B cell (primary cell): Measurements from ENCODE around the gene DNAJC8.

Source experiments
- EZH2 ChIP-seq: IDR thresholded peaks from 2 replicates; pipeline ENCODE4 v1.6.1; 2012; ENCODE audit warnings: borderline replicate concordance, low read depth, mild to moderate bottlenecking, moderate library complexity, low read length; ENCODE audit not compliant: insufficient read depth, poor library complexity, severe bottlenecking
- TF ChIP-seq, protein P1 (sequence below): fragments of 200-600 bp; IDR thresholded peaks from one replicate; pipeline ENCODE4 v1.8.0; 2022; ENCODE audit warnings: antibody characterized with exemption, mild to moderate bottlenecking

DNA sequence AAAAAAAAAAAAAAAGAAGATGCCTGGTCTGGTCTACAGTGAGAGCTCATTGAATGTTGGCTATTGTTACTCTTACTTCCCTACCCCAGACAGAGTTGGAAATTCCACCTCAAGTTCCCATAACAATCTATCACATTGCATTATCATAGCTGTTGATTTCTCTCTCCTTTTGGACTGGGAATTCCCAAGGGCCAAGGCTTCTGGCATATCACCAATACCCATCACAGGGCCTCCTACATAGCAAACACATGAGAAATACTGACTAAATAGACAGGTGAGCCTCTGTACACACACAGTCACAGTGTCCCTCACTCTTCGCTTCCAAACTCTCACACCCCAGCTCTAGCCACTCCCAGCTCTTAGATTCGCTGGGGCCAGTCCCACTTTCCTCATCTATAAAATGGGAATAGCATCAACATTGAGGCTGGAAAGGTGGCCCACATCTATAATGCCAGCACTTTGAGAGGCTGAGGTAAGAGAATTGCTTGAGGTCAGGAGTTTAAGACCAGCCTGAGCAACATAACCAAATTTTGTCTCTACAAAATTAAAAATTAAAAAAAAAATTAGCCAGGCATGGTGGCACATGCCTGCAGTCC, 62.7 kb downstream of the DNAJC8 start:
- TF ChIP-seq, protein P1, sequence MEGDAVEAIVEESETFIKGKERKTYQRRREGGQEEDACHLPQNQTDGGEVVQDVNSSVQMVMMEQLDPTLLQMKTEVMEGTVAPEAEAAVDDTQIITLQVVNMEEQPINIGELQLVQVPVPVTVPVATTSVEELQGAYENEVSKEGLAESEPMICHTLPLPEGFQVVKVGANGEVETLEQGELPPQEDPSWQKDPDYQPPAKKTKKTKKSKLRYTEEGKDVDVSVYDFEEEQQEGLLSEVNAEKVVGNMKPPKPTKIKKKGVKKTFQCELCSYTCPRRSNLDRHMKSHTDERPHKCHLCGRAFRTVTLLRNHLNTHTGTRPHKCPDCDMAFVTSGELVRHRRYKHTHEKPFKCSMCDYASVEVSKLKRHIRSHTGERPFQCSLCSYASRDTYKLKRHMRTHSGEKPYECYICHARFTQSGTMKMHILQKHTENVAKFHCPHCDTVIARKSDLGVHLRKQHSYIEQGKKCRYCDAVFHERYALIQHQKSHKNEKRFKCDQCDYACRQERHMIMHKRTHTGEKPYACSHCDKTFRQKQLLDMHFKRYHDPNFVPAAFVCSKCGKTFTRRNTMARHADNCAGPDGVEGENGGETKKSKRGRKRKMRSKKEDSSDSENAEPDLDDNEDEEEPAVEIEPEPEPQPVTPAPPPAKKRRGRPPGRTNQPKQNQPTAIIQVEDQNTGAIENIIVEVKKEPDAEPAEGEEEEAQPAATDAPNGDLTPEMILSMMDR: no peak
- TF ChIP-seq EZH2: no peak
